Panc1 (cell line): ENCODE measurements around the gene SEC61A2. TPM values are rescaled to one million over a fixed set of nuclear protein-coding genes. Genes with fewer than 3 reads are reported as not detected.

ENCODE experiments used
- ATAC-seq: fragments of 200-7000 bp; cut with Tn5 transposase; 2 replicates; pipeline ENCODE4 v1.9.1; 2020; ENCODE audit warnings: mild to moderate bottlenecking, moderate library complexity
- BruUV-seq: library from RNA; stranded (reverse); fragments of 400-500 nt; replicated peaks from 2 replicates; lab custom pipeline; 2021; lab: Mats Ljungman, UMichigan
- CTCF ChIA-PET: fragments of 300-600 bp; sonication (Branson Sonifier 250); formaldehyde crosslinking; loops from one replicate; lab custom pipeline; 2022; ENCODE audit warnings: antibody characterized with exemption; lab: Charles Lee
- POLR2A ChIA-PET: fragments of 300-600 bp; sonication (Branson Sonifier 250); formaldehyde crosslinking; loops from one replicate; lab custom pipeline; 2022; ENCODE audit warnings: antibody characterized with exemption; lab: Charles Lee
- DNase-seq: peaks from one replicate; pipeline ENCODE4 v3.0.0-alpha.2; 2010; ENCODE audit warnings: low read depth, low spot score
- H3K27ac ChIP-seq: 2 replicates; pipeline ENCODE4 v1.5.1; 2011; ENCODE audit warnings: mild to moderate bottlenecking, low read length, inconsistent platforms
- H3K27me3 ChIP-seq: fragments of 200-500 bp; sonication (Bioruptor generic); 2 replicates; pipeline ENCODE4 v1.6.0; 2014; ENCODE audit warnings: low read length, inconsistent platforms; ENCODE audit not compliant: control insufficient read depth, insufficient read depth
- H3K36me3 ChIP-seq: fragments of 200-500 bp; sonication (Bioruptor generic); 2 replicates; pipeline ENCODE4 v1.5.1; 2014; ENCODE audit warnings: inconsistent platforms, mild to moderate bottlenecking, low read length, moderate library complexity; ENCODE audit not compliant: control insufficient read depth, insufficient read depth
- H3K4me1 ChIP-seq: 2 replicates; pipeline ENCODE4 v1.5.1; 2011; ENCODE audit warnings: inconsistent platforms, mild to moderate bottlenecking, low read length, moderate library complexity; ENCODE audit not compliant: control insufficient read depth, insufficient read depth
- H3K4me3 ChIP-seq, 2 experiments: 2 replicates each; pipeline ENCODE4 v1.5.1; 2011 to 2012; ENCODE audit warnings: low read depth in 2 of 2, low read length in 2 of 2, mild to moderate bottlenecking in 2 of 2, inconsistent platforms in 1 of 2, moderate library complexity in 1 of 2
- H3K9me3 ChIP-seq: fragments of 200-500 bp; sonication (Bioruptor generic); 2 replicates; pipeline ENCODE4 v1.5.1; 2014; ENCODE audit warnings: low read depth, mild to moderate bottlenecking, inconsistent platforms, low read length, moderate library complexity; ENCODE audit not compliant: control insufficient read depth, insufficient read depth
- POLR2AphosphoS5 ChIP-seq: IDR thresholded peaks from 2 replicates; pipeline ENCODE4 v1.6.1; 2012; ENCODE audit warnings: mild to moderate bottlenecking, low read depth, low read length, moderate library complexity
- SIN3A ChIP-seq: IDR thresholded peaks from 2 replicates; pipeline ENCODE4 v1.6.1; 2012; ENCODE audit warnings: low read depth, mild to moderate bottlenecking, low read length, moderate library complexity, borderline replicate concordance; ENCODE audit not compliant: insufficient read depth
- TCF7L2 ChIP-seq: IDR thresholded peaks from 2 replicates; pipeline ENCODE4 v1.6.1; 2011; ENCODE audit warnings: mild to moderate bottlenecking, low read depth, low read length, inconsistent platforms
- in situ Hi-C: cut with HindIII; loops from 2 replicates; pipeline ENCODE4 v1.10.0; 2016; ENCODE audit warnings: low sequenced_read_pairs, low pct_unique_long_range_greater_than_20kb
- intact Hi-C: fragments of 100-400 bp; cut with micrococcal nuclease; formaldehyde crosslinking; loops from one replicate; pipeline ENCODE4 v1.10.0; 2022; ENCODE audit not compliant: unreplicated experiment
- total RNA-seq: library from RNA; stranded (reverse); gene quantifications from one replicate; pipeline ENCODE4 v1.2.1, GENCODE V29; 2021; ENCODE audit not compliant: unreplicated experiment
- TF ChIP-seq, protein P1 (sequence below): fragments of 450-650 bp; IDR thresholded peaks from 2 replicates; pipeline ENCODE4 v1.5.1; 2017; ENCODE audit warnings: mild to moderate bottlenecking
- TF ChIP-seq, protein P2 (sequence below), 2 experiments: IDR thresholded peaks; 2 replicates each; pipeline ENCODE4 v1.6.1; 2011 to 2012; ENCODE audit warnings: low read depth in 2 of 2, control low read depth in 1 of 2, low read length in 1 of 2, mild to moderate bottlenecking in 1 of 2, moderate library complexity in 1 of 2; ENCODE audit not compliant: insufficient read depth in 1 of 2

The SEC61A2 gene
- total RNA-seq, 1 experiment from 2014 or later = 8.8 TPM

DNA sequence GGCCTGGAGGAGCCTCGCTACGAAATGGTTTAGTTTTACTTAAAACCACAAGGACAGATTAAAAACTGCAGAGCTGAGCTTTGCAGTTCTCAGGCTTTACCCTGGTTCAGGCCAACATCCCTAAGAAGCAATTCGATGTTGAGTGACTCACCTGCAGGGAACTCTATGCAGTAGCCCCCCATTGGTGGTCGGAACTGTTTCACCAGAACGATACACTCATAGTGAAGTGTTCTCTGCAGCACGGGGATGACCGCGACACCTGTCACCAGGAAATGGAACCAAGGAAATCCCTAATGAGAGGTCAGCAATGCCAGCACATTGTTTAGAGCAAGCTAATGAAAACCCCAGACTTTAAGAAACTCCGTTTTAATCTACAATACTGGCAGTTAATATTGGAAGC, 48.2 kb downstream of the SEC61A2 start:
- ATAC-seq (no peak), DNase-seq (no peak)
- POLR2A ChIA-PET = no interaction called here
- intact Hi-C loops = no loop called here
- H3K27me3 ChIP-seq = no peaks in the 10 kb centered on the region
- H3K4me3 ChIP-seq = no peak overlapping the region
- no peaks in the 10 kb centered on the region; the same call in 1 of the 2 replicates for H3K36me3 ChIP-seq
- CTCF ChIA-PET = no interaction called here
- TF ChIP-seq, protein P1, sequence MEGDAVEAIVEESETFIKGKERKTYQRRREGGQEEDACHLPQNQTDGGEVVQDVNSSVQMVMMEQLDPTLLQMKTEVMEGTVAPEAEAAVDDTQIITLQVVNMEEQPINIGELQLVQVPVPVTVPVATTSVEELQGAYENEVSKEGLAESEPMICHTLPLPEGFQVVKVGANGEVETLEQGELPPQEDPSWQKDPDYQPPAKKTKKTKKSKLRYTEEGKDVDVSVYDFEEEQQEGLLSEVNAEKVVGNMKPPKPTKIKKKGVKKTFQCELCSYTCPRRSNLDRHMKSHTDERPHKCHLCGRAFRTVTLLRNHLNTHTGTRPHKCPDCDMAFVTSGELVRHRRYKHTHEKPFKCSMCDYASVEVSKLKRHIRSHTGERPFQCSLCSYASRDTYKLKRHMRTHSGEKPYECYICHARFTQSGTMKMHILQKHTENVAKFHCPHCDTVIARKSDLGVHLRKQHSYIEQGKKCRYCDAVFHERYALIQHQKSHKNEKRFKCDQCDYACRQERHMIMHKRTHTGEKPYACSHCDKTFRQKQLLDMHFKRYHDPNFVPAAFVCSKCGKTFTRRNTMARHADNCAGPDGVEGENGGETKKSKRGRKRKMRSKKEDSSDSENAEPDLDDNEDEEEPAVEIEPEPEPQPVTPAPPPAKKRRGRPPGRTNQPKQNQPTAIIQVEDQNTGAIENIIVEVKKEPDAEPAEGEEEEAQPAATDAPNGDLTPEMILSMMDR = no peak
- H3K27ac ChIP-seq = no peak overlapping the region
- BruUV-seq = no TSS peak
- H3K4me1 ChIP-seq = no peaks in the 10 kb centered on the region
- H3K9me3 ChIP-seq = no peaks in the 10 kb centered on the region
- in situ Hi-C loops = no loop called here

DNA sequence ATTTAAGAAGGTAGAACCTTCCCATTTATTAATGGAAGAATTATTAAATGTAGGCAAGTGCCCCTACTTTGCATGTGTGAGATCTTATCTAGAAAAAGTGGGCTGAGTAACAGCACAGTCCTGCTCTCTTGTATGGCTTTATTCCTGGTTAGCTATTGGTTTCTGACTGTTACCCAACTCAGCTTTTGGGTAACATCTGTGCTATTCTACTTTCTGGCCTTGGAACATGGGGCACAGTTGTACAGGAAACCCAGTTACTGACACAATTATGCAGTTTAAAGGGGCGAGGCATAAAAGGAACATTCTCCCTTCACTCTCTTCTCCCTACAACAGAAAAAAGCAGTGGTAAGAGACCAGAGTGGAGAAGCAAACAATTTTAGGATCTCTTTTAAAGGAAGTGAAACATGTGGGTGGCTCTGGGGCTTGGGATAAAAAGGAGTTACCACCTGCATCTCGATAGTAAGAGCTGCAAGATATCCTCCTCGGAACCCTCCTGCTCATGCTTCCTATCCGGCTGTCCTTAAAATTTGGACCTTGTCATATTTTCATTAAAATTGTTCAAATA, 50.2 kb downstream of the SEC61A2 start:
- in situ Hi-C loops = no loop called here
- no peaks in the 10 kb centered on the region for H3K4me1 ChIP-seq
- no peaks in the 10 kb centered on the region for H3K27me3 ChIP-seq
- TF ChIP-seq SIN3A (no peak), TCF7L2 (no peak), POLR2AphosphoS5 (no peak)
- TF ChIP-seq, protein P2, sequence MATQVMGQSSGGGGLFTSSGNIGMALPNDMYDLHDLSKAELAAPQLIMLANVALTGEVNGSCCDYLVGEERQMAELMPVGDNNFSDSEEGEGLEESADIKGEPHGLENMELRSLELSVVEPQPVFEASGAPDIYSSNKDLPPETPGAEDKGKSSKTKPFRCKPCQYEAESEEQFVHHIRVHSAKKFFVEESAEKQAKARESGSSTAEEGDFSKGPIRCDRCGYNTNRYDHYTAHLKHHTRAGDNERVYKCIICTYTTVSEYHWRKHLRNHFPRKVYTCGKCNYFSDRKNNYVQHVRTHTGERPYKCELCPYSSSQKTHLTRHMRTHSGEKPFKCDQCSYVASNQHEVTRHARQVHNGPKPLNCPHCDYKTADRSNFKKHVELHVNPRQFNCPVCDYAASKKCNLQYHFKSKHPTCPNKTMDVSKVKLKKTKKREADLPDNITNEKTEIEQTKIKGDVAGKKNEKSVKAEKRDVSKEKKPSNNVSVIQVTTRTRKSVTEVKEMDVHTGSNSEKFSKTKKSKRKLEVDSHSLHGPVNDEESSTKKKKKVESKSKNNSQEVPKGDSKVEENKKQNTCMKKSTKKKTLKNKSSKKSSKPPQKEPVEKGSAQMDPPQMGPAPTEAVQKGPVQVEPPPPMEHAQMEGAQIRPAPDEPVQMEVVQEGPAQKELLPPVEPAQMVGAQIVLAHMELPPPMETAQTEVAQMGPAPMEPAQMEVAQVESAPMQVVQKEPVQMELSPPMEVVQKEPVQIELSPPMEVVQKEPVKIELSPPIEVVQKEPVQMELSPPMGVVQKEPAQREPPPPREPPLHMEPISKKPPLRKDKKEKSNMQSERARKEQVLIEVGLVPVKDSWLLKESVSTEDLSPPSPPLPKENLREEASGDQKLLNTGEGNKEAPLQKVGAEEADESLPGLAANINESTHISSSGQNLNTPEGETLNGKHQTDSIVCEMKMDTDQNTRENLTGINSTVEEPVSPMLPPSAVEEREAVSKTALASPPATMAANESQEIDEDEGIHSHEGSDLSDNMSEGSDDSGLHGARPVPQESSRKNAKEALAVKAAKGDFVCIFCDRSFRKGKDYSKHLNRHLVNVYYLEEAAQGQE (IDR thresholded peaks at IDR 0.05; ENCODE audit: insufficient read depth in 1 of 2, low read depth in 2 of 2, low read length in 1 of 2) = no peak
- TF ChIP-seq, protein P1 = no peak
- intact Hi-C loops = no loop called here
- ChIA-PET POLR2A (no interaction called here), CTCF (no interaction called here)
- H3K4me3 ChIP-seq = no peak overlapping the region
- ATAC-seq = no peak
- BruUV-seq = no TSS peak
- no peaks in the 10 kb centered on the region for H3K9me3 ChIP-seq
- H3K27ac ChIP-seq = no peak overlapping the region
- peaks cover 7% of the 10 kb centered on the region; the same call in 1 of the 2 replicates for H3K36me3 ChIP-seq
- DNase-seq = no peak
